Measurements from ENCODE around the gene PDE6G.
"Not testable (repeated sequence)": the region's sequence is repeated elsewhere in the genome, so short reads cannot be mapped to it uniquely, and the experiment has no call there.

The PDE6G gene

DNA sequence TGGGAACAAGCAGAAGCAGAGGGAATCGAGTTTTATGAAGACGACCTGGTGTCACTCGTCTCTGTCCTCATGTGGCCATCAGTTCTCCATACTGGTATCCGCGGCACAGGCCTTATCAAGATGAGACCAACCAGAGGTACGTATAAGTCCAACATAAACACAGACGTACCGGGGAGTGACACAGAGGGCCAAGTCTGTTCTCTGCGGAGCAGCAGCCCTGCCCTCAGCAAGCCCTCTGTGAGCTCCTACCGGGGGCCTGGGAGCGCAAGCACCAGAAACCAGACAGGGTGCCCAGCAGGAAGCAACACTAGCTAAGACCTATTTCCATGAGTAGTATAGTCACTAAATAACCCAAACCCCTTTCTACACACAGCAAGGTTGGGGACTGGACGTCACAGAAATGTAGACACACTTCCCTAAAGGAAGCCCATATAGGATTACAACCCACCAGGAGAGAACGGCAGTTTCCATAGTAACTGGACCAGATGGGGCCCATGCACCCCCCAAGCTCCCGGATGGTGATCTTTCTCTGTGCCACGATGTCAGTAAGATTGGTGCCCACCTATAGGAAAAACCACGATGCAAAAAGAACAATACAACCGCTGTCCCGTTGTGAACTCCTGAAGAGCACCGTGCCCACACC lies 26.3 kb upstream of the PDE6G start:
- peak overlapping the region; percentile 88 for H3K4me3 ChIP-seq (ENCODE audit: low read depth, low read length)
- no peak for DNase-seq (ENCODE audit: low read depth)
- TF ChIP-seq, protein P1, sequence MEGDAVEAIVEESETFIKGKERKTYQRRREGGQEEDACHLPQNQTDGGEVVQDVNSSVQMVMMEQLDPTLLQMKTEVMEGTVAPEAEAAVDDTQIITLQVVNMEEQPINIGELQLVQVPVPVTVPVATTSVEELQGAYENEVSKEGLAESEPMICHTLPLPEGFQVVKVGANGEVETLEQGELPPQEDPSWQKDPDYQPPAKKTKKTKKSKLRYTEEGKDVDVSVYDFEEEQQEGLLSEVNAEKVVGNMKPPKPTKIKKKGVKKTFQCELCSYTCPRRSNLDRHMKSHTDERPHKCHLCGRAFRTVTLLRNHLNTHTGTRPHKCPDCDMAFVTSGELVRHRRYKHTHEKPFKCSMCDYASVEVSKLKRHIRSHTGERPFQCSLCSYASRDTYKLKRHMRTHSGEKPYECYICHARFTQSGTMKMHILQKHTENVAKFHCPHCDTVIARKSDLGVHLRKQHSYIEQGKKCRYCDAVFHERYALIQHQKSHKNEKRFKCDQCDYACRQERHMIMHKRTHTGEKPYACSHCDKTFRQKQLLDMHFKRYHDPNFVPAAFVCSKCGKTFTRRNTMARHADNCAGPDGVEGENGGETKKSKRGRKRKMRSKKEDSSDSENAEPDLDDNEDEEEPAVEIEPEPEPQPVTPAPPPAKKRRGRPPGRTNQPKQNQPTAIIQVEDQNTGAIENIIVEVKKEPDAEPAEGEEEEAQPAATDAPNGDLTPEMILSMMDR (IDR thresholded peaks at IDR 0.05; ENCODE audit: insufficient read depth, low read depth, low read length, missing control alignments), result no peak

DNA sequence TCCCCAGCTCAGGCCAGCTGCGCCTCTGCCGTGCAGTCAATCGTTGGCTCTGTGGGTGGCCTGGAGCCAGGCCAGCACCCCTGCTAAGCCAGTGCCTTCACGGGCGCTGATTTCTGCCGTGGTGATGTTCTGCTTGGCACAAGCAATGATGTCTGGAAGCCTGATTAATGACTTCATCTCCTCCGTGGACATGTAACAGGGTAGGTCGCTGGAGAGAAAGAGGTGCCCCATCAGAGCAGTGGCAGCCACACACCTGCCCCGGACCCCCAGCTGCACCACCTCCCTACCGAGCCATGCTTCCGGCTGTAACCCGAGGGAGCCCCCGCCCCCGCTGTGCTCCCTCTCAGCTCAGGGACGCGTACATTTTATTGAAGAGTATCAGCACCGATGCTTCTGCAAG lies 25.3 kb upstream of the PDE6G start:
- no peak overlapping the region for H3K4me3 ChIP-seq (ENCODE audit: low read depth, low read length)
- DNase-seq (ENCODE audit: low read depth), result no peak
- TF ChIP-seq, protein P1 (IDR thresholded peaks at IDR 0.05; ENCODE audit: insufficient read depth, low read depth, low read length, missing control alignments), result no peak

DNA sequence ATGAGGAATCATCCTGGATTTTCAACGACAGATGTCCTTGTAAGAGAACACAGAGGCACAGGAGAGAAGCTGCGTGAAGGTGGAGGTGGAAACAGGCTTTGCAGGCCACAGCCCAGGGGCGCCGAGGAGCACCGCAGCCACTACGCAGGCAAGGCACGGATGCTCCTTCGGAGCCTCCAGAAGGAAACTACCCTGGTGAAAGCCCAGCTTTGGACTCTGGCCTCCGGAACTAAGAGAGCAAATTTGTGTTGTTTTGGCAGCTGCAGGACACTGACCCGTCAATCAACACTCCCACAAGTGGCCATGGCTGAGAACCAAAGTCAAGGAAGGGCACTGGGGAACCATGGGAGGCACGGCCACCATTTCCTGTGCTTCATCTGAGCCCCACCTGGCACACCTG lies 23.8 kb upstream of the PDE6G start:
- no peak for DNase-seq (ENCODE audit: low read depth)

DNA sequence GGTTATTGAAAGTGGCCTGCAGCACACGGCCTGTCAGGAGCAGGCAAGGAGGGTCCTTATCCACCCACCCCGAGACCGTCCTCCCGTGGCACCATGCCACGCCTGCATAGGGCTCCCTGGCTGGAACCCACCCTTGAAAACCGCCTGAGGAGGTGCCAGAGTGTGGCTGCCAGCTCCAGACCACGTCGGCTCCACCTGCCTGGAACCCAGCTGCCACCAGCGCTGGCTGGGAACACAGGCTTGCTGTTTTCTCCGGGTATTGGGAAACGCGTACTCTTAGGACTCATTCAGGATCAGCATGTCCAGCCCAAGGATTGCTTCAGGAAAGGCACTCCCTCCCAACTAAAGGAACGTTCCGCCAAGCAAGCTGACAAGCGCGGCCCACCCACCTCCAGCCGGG lies 20.6 kb upstream of the PDE6G start:
- TF ChIP-seq, protein P1 (IDR thresholded peaks at IDR 0.05; ENCODE audit: insufficient read depth, low read depth, low read length, missing control alignments), result no peak
- no peak for DNase-seq (ENCODE audit: low read depth)
- H3K4me3 ChIP-seq (ENCODE audit: low read depth, low read length), result no peak overlapping the region

More for the DNA sequence above, 23.8 kb upstream of the PDE6G start:
- H3K4me3 ChIP-seq (ENCODE audit: low read depth, low read length), result no peak overlapping the region
- TF ChIP-seq, protein P1 (IDR thresholded peaks at IDR 0.05; ENCODE audit: insufficient read depth, low read depth, low read length, missing control alignments), result no peak

DNA sequence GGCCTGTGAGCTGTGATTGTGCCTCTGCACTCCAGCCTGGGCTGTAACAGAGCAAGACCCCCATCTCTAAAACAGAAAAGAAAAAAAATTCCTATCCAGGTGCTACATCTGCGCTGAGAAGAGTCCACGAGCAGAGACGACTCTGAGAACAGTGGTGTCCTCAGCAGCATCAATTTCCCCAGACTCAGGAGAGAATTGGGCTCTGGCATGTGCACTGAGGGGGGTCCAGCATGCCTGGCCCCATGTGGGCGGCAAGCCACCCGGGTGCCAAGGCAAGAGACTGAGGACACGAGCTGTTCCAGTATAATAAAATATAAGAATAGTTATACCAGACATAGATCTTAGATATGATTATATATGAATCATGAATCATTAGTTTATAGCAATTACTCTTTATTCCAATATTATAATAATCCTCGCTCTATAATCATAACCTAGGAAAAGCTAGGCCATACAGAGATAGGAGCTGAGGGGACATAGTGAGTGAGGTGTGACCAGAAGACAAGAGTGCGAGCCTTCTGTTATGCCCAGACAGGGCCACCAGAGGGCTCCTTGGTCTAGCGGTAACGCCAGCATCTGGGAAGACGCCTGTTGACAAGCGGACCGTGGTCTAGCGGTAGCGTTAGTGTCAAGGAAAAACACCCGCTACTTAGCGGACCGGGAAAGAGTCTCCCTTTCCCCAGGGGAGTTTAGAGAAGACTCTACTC lies 19.3 kb upstream of the PDE6G start:
- H3K4me3 ChIP-seq (ENCODE audit: low read depth, low read length), result not testable (repeated sequence)
- TF ChIP-seq, protein P1 (IDR thresholded peaks at IDR 0.05; ENCODE audit: insufficient read depth, low read depth, low read length, missing control alignments), result peak; percentile 42
- DNase-seq (ENCODE audit: low read depth), result peak; percentile 51

DNA sequence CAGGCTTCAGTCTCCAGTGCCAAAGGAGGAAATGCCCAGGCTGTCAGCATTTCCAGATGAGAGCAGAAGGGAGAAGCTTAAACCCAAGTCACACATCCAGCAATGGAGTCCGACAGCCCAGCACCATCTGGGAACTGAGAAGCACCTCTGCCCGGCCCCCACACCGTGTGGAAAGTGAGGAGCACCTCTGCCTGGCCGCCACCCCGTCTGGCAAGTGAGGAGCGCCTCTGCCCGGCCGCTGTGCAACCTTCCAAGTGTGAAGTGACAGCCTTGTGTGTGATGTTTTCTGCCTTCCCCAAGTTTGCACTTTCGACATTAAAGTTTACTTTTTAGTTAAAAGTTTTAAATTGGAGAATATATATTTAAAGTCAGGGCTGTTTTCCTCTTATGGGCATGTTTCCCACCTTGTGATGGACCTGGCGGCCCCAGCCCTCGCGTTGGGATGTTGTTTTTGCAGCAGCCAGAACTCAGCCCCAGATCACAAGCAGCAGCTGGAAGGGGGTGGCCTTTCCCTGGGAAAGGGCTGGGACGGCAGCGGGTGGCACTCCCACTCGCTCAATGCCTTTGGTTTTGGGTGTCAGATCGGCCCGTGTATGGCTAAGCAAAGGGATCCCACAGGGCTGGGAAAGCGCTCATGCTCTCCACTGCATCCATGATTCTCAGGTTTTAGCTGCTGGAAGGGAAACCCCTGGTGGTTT lies 17.4 kb upstream of the PDE6G start:
- TF ChIP-seq, protein P1 (IDR thresholded peaks at IDR 0.05; ENCODE audit: insufficient read depth, low read depth, low read length, missing control alignments), result no peak
- DNase-seq (ENCODE audit: low read depth), result no peak
- no peak overlapping the region for H3K4me3 ChIP-seq (ENCODE audit: low read depth, low read length)

All from GM12865 (cell line).